Kidney epithelial cell (primary cell): Measurements from ENCODE around the gene HLA-DMB. TPM values are rescaled to one million over a fixed set of nuclear protein-coding genes. Genes with fewer than 3 reads are reported as not detected.

Experiments
- DNase-seq: peaks from one replicate; pipeline ENCODE4 v3.0.0-alpha.2; 2010; ENCODE audit warnings: low read depth
- H3K27me3 ChIP-seq: 2 replicates; pipeline ENCODE4 v1.6.0; 2011; ENCODE audit warnings: low read length; ENCODE audit not compliant: control insufficient read depth, insufficient read depth
- H3K36me3 ChIP-seq: 2 replicates; pipeline ENCODE4 v1.5.1; 2011; ENCODE audit warnings: low read length; ENCODE audit not compliant: control insufficient read depth, insufficient read depth
- H3K4me3 ChIP-seq: 2 replicates; pipeline ENCODE4 v1.5.1; 2011; ENCODE audit warnings: low read depth, mild to moderate bottlenecking, control low read depth, low read length
- total RNA-seq: library from RNA; depleted of rRNA; stranded (reverse); fragments of >200 nt; gene quantifications from 2 replicates; pipeline ENCODE4 v1.2.3, GENCODE V29; 2015
- TF ChIP-seq, protein P1 (sequence below): IDR thresholded peaks from 2 replicates; pipeline ENCODE4 v1.5.1; 2011; ENCODE audit warnings: mild to moderate bottlenecking, moderate library complexity, low read length, control low read depth, inconsistent platforms; ENCODE audit not compliant: insufficient read depth, poor library complexity, severe bottlenecking

HLA-DMB gene
- total RNA-seq, 1 donor from 2014 or later = 1.0 TPM

DNA sequence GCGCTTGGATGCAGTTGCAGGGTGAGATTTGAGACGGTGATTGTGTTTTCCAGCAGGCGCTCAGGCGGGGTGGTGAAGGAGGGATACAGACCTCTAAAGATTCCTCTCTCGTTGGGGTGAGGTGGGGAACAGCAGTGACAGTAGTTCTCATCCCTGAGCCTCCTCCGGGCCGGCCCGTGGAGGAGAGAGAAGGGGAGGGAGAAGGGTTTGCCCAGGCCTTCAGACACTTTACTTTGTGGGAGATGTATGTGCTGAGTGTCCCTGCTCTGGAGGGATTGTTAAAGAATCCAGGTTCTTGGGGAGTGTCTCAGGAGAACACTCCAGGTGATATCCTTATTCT, 45.9 kb downstream of the HLA-DMB start:
- TF ChIP-seq, protein P1, sequence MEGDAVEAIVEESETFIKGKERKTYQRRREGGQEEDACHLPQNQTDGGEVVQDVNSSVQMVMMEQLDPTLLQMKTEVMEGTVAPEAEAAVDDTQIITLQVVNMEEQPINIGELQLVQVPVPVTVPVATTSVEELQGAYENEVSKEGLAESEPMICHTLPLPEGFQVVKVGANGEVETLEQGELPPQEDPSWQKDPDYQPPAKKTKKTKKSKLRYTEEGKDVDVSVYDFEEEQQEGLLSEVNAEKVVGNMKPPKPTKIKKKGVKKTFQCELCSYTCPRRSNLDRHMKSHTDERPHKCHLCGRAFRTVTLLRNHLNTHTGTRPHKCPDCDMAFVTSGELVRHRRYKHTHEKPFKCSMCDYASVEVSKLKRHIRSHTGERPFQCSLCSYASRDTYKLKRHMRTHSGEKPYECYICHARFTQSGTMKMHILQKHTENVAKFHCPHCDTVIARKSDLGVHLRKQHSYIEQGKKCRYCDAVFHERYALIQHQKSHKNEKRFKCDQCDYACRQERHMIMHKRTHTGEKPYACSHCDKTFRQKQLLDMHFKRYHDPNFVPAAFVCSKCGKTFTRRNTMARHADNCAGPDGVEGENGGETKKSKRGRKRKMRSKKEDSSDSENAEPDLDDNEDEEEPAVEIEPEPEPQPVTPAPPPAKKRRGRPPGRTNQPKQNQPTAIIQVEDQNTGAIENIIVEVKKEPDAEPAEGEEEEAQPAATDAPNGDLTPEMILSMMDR = no peak

DNA sequence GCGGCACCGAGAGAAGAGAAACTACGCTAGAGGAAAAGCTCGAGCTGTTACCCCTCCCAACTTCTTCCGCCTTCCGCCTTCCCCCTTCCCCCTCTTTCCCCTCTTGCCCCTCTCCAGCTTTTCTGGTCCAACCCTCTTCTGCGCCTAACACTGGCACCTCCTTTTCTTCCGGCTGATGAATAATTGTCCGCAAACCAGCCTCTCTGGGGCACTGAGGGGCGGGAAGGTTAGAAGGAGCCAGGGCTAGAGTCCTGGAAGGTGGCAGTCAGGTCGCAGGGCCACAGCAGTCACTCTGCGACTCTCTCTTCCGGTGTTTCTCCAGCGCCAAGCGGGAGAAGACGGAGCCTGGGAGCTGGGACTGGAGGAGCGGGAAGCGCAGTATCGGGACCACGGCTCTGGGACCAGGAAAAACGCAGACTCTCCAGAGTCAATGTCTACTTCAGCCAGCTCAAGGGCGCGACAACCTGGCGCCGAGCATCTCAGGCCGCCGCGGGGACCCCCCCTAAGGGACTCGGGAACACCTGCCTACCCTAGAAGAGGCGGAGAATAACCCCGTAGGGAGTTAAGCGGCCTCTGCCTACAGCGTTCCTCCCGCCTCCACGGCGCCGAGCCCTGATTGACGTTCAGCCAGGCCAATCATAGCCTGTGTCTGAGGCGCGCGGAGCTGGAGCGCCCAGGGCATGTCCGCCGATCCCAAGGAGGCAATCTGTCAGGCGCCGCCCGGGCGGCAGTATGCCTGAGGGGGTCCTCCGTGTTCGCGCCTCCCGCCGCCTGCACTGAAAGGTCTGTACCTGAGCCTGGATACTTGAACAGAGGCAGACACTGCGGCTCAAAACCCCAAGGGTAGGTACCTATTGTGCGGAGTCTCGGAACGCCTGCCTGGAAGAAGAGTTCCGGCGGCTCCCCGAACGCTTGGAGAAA, 46.5 kb downstream of the HLA-DMB start:
- H3K27me3 ChIP-seq = no peaks in the 10 kb centered on the region
- H3K36me3 ChIP-seq = no peaks in the 10 kb centered on the region
- TF ChIP-seq, protein P1 = no peak
- DNase-seq = peak; percentile 50
- peak overlapping the region; percentile 53 for H3K4me3 ChIP-seq

More for the DNA sequence above, 45.9 kb downstream of the HLA-DMB start:
- Histone ChIP-seq H3K27me3 (no peaks in the 10 kb centered on the region), H3K4me3 (peak overlapping the region; percentile 53), H3K36me3 (no peaks in the 10 kb centered on the region)
- no peak for DNase-seq

DNA sequence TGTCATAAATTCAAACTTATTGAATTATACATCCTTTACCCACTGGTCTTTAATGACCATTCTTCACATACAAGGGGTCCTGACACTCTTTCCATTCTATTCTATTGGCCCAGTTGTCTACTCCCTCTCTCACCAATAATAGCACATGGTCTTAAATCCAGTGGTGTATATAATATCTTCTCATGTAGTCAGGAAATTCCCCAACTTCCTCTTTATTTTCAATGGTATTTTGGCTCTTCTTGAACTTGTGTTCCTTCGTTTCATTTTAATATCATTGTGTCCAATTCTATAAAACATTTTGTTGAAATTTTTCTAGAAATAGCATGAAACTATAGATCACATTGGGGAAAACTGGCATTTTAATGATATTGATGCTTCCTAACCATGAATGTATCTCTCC, 50.0 kb downstream of the HLA-DMB start:
- Histone ChIP-seq H3K36me3 (no peaks in the 10 kb centered on the region), H3K27me3 (no peaks in the 10 kb centered on the region), H3K4me3 (no peak overlapping the region)
- no peak for DNase-seq
- TF ChIP-seq, protein P1 = no peak

DNA sequence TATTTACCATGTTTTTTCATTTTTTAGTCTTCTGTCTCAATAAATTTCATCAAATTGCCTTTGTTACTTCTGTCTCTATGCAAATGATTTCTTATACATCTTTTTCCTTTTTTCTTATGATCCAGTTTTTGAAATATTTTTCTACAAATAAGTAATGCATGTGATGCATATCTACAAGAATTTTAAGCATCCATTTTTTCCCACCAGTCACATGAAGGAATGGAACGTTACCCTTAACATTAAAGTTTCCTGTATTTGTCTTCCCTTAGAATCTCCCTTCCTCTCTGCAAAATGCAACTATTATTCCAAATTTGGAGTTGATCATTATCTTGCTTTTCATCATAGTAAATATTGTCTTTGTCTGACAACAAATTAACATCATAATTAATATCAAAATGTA, 51.3 kb downstream of the HLA-DMB start:
- Histone ChIP-seq H3K36me3 (no peaks in the 10 kb centered on the region), H3K4me3 (no peak overlapping the region), H3K27me3 (no peaks in the 10 kb centered on the region)
- DNase-seq = no peak
- TF ChIP-seq, protein P1 = no peak

DNA sequence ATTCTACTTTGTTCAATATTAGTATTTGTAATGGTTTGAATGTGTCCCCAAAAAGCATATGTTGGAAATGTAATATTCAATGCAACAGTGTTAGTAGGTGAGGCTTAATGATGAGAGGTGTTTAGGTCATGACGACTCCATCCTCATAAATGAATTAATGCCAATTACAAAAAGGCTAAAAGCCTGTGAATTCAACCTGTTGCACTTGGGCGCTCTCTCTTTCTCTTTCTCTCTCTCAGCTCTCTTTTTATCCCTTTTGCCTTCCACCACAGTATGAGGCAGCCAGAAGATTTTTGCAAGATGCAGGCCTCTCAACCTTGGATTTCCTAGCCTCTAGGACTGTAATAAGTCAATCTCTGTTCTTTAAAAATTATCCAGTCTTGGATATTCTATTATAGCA, 52.3 kb downstream of the HLA-DMB start:
- Histone ChIP-seq H3K4me3 (no peak overlapping the region), H3K27me3 (no peaks in the 10 kb centered on the region), H3K36me3 (no peaks in the 10 kb centered on the region)
- no peak for DNase-seq
- TF ChIP-seq, protein P1 = no peak

DNA sequence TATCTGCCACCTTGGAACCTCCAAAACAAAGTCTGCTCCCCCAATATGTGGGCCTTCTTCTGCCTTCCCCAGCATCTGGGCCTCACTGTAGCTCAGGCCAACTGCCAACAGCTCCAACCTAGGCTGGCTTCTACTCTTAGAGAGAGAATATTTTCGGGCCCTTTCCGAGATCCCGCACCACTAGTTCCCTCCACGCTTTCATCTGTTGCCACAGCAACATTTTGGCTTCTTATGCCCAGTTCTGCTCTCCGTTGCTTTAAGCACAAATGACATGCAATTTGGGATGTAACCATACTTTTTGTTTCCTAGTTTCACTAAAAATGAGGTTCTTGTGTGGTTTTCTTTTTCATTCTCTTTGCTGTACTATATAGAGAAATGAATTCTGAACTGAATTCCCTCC, 53.2 kb downstream of the HLA-DMB start:
- DNase-seq = no peak
- TF ChIP-seq, protein P1 = no peak
- no peaks in the 10 kb centered on the region for H3K36me3 ChIP-seq
- H3K27me3 ChIP-seq = no peaks in the 10 kb centered on the region
- H3K4me3 ChIP-seq = no peak overlapping the region
